WTC11 (cell line): ENCODE measurements around the gene HHEX. TPM values are rescaled to one million over a fixed set of nuclear protein-coding genes. Genes with fewer than 3 reads are reported as not detected.

Experiments used
- ATAC-seq: fragments of 200-7000 bp; cut with Tn5 transposase; 2 replicates; pipeline ENCODE4 v1.10.0; 2021; ENCODE audit warnings: mild to moderate bottlenecking, moderate library complexity
- Bru-seq: library from RNA; stranded (reverse); fragments of 400-500 nt; gene quantifications from one replicate; lab custom pipeline; 2021; lab: Mats Ljungman, UMichigan
- CTCF ChIA-PET: fragments of 300-600 bp; sonication (Branson Sonifier 250); formaldehyde crosslinking; loops from one replicate; lab custom pipeline; 2021; ENCODE audit warnings: antibody characterized with exemption; lab: Charles Lee
- POLR2A ChIA-PET: fragments of 350-600 bp; sonication (Branson Sonifier 250); formaldehyde crosslinking; loops from one replicate; lab custom pipeline; 2021; ENCODE audit warnings: antibody characterized with exemption; lab: Charles Lee
- DNase-seq: peaks from one replicate; pipeline ENCODE4 v3.0.0; 2021; ENCODE audit warnings: low spot score
- H3K27ac Mint-ChIP-seq: 2 replicates; pipeline ENCODE4 v1.8.0; 2021; ENCODE audit warnings: mixed read lengths
- H3K27me3 Mint-ChIP-seq: 2 replicates; pipeline ENCODE4 v1.8.0; 2021; ENCODE audit warnings: low read depth, mild to moderate bottlenecking, moderate library complexity, mixed read lengths
- H3K36me3 Mint-ChIP-seq: 2 replicates; pipeline ENCODE4 v1.8.0; 2021; ENCODE audit warnings: mixed read lengths
- H3K4me1 Mint-ChIP-seq: 2 replicates; pipeline ENCODE4 v1.8.0; 2022; ENCODE audit warnings: mixed read lengths
- H3K4me3 Mint-ChIP-seq: 2 replicates; pipeline ENCODE4 v1.8.0; 2021; ENCODE audit warnings: mild to moderate bottlenecking, moderate library complexity, mixed read lengths
- H3K9me3 Mint-ChIP-seq: 2 replicates; pipeline ENCODE4 v1.8.0; 2021; ENCODE audit warnings: mixed read lengths
- CBFB ChIP-seq: sonication (generic); formaldehyde crosslinking; IDR thresholded peaks from 2 replicates; pipeline ENCODE4 v1.8.1; 2022; ENCODE audit warnings: mild to moderate bottlenecking, low read depth, missing genetic modification reagents
- CREB1 ChIP-seq: sonication (generic); formaldehyde crosslinking; IDR thresholded peaks from 2 replicates; pipeline ENCODE4 v1.8.0; 2023; ENCODE audit warnings: mild to moderate bottlenecking, missing genetic modification reagents
- CREM ChIP-seq: sonication (generic); formaldehyde crosslinking; IDR thresholded peaks from 2 replicates; pipeline ENCODE4 v1.8.1; 2022; ENCODE audit warnings: mild to moderate bottlenecking, missing genetic modification reagents, moderate library complexity
- EMX1 ChIP-seq: fragments of 250-450 bp; sonication (Bioruptor Pico); IDR thresholded peaks from 2 replicates; pipeline ENCODE4 v1.8.0; 2021; ENCODE audit warnings: mild to moderate bottlenecking
- FOXK1 ChIP-seq: sonication (generic); formaldehyde crosslinking; IDR thresholded peaks from 2 replicates; pipeline ENCODE4 v1.8.0; 2022; ENCODE audit warnings: mild to moderate bottlenecking, moderate library complexity, missing genetic modification reagents
- GABPB1 ChIP-seq: sonication (generic); formaldehyde crosslinking; IDR thresholded peaks from 2 replicates; pipeline ENCODE4 v1.8.1; 2023; ENCODE audit warnings: mild to moderate bottlenecking, missing genetic modification reagents
- GRHL2 ChIP-seq: fragments of 250-450 bp; sonication (Bioruptor Pico); IDR thresholded peaks from 2 replicates; pipeline ENCODE4 v1.8.0; 2022; ENCODE audit warnings: mild to moderate bottlenecking, moderate library complexity; ENCODE audit not compliant: insufficient replicate concordance, severe bottlenecking
- IRF2 ChIP-seq: sonication (generic); formaldehyde crosslinking; IDR thresholded peaks from 2 replicates; pipeline ENCODE4 v1.8.0; 2022; ENCODE audit warnings: low read depth, missing genetic modification reagents, borderline replicate concordance
- JAZF1 ChIP-seq: fragments of 250-450 bp; sonication (Bioruptor Pico); IDR thresholded peaks from 2 replicates; pipeline ENCODE4 v1.9.0; 2021; ENCODE audit warnings: moderate library complexity, mild to moderate bottlenecking, inconsistent platforms
- NFE2L1 ChIP-seq: sonication (generic); formaldehyde crosslinking; IDR thresholded peaks from 2 replicates; pipeline ENCODE4 v1.8.1; 2023; ENCODE audit warnings: missing genetic modification reagents
- NR1H2 ChIP-seq: sonication (generic); formaldehyde crosslinking; IDR thresholded peaks from 2 replicates; pipeline ENCODE4 v1.9.0; 2021; ENCODE audit warnings: mild to moderate bottlenecking, moderate library complexity, missing genetic modification reagents
- NR2C2 ChIP-seq: sonication (generic); formaldehyde crosslinking; IDR thresholded peaks from 2 replicates; pipeline ENCODE4 v1.8.0; 2022; ENCODE audit warnings: mild to moderate bottlenecking, missing genetic modification reagents
- NR3C1 ChIP-seq: sonication (generic); formaldehyde crosslinking; conservative IDR thresholded peaks from 2 replicates; pipeline ENCODE4 v1.8.1; 2023; ENCODE audit warnings: low read depth, mild to moderate bottlenecking, missing genetic modification reagents
- PRRX2 ChIP-seq: fragments of 250-450 bp; sonication (Bioruptor Pico); IDR thresholded peaks from 2 replicates; pipeline ENCODE4 v1.8.0; 2021; ENCODE audit warnings: mild to moderate bottlenecking
- SMAD4 ChIP-seq: sonication (generic); formaldehyde crosslinking; IDR thresholded peaks from 2 replicates; pipeline ENCODE4 v1.8.0; 2022; ENCODE audit warnings: mild to moderate bottlenecking, missing genetic modification reagents
- SP1 ChIP-seq: sonication (generic); formaldehyde crosslinking; conservative IDR thresholded peaks from 2 replicates; pipeline ENCODE4 v1.8.1; 2022; ENCODE audit warnings: missing genetic modification reagents
- TP53 ChIP-seq: sonication (generic); formaldehyde crosslinking; IDR thresholded peaks from 2 replicates; pipeline ENCODE4 v1.8.1; 2023; ENCODE audit warnings: mild to moderate bottlenecking, missing genetic modification reagents
- ZBTB21 ChIP-seq: sonication (generic); formaldehyde crosslinking; IDR thresholded peaks from 2 replicates; pipeline ENCODE4 v1.8.1; 2023; ENCODE audit warnings: mild to moderate bottlenecking, missing genetic modification reagents, borderline replicate concordance
- ZNF121 ChIP-seq: sonication (generic); formaldehyde crosslinking; IDR thresholded peaks from 2 replicates; pipeline ENCODE4 v1.8.0; 2023; ENCODE audit warnings: missing genetic modification reagents
- ZNF232 ChIP-seq: sonication (generic); formaldehyde crosslinking; IDR thresholded peaks from 2 replicates; pipeline ENCODE4 v1.8.0; 2022; ENCODE audit warnings: mild to moderate bottlenecking, missing genetic modification reagents
- long read RNA-seq, 3 experiments: library from RNA in 1 of 3; library from capped mRNA in 1 of 3; library from polyadenylated mRNA in 1 of 3; unstranded in 2 of 3; stranded (forward) in 1 of 3; transcript quantifications; one replicate each; pipeline ENCODE4 v2.0.0, GENCODE V29; 2021
- total RNA-seq: library from RNA; stranded (reverse); gene quantifications from 3 replicates; pipeline ENCODE4 v1.2.3, GENCODE V29; 2021
- TF ChIP-seq, protein P1 (sequence below): sonication (generic); formaldehyde crosslinking; IDR thresholded peaks from 2 replicates; pipeline ENCODE4 v1.8.1; 2022; ENCODE audit warnings: mild to moderate bottlenecking, missing genetic modification reagents, moderate library complexity, borderline replicate concordance
- TF ChIP-seq, protein P2 (sequence below): sonication (generic); formaldehyde crosslinking; IDR thresholded peaks from 2 replicates; pipeline ENCODE4 v1.8.0; 2023; ENCODE audit warnings: missing genetic modification reagents
- TF ChIP-seq, protein P3 (sequence below): sonication (generic); formaldehyde crosslinking; IDR thresholded peaks from 2 replicates; pipeline ENCODE4 v1.8.0; 2022; ENCODE audit warnings: missing genetic modification reagents

The HHEX gene
- 4.5 to 4.8 TPM (median 4.8 TPM) in 3 replicates for total RNA-seq
- Bru-seq, nascent RNA = percentile 77 among the genes with signal in this experiment
- long read RNA-seq, experiment 1, transcript HHEX-201 (4 exons, 1,727 nt) = major isoform, 16 of 19 reads
- long read RNA-seq, experiment 1, partial matches to known transcripts = 1 of 19 reads
- long read RNA-seq, experiment 1, other reads (novel, unspliced or antisense) = 1 of 19 reads
- long read RNA-seq, experiment 2, transcript HHEX-201 (4 exons, 1,727 nt) = major isoform, 5 of 8 reads
- long read RNA-seq, experiment 2, partial matches to known transcripts = 0 of 8 reads
- long read RNA-seq, experiment 2, other reads (novel, unspliced or antisense) = 2 of 8 reads
- long read RNA-seq, experiment 3 = 0 reads

DNA sequence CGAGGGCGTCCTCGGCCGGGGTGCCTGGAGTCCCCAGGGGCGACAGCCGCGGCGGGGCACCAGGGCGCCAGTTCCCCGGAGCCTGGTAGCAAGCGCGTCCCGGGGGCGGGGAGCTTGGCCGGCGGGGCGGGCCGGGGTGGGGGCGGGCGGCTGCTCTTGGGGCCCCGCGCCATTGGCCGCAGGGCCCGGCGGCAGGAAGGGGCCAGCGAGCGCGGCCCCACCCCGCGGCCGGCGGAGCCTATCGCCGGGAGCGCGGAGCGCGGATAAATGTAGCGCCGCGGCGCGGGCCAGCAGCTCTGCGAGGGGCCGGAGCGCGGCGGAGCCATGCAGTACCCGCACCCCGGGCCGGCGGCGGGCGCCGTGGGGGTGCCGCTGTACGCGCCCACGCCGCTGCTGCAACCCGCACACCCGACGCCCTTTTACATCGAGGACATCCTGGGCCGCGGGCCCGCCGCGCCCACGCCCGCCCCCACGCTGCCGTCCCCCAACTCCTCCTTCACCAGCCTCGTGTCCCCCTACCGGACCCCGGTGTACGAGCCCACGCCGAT is at the start of gene HHEX:
TSS of gene HHEX (plus strand) at position 293 of the 548 bp plus-strand sequence. CDS start at position 325, 32 bp downstream.
- Mint-ChIP-seq H3K27ac (no peak within 1 kb of the TSS; the same call in 1 of the 2 replicates), H3K9me3 (peaks cover 14% of the 10 kb centered on the region), H3K27me3 (peaks cover 91% of the 10 kb centered on the region), H3K4me1 (peaks cover 40% of the 10 kb centered on the region), H3K36me3 (peaks cover 9% of the 10 kb centered on the region; the same call in 1 of the 2 replicates), H3K4me3 (peak within 1 kb of the TSS; percentile 79)
- POLR2A ChIA-PET = no interaction called here
- ATAC-seq (peak; percentile 55), DNase-seq (peak; percentile 44)
- CTCF ChIA-PET = interaction anchor here (0.5 to 2.0 kb wide), 5 partner anchors 99 to 191 kb away, joined by 3 to 5 read pairs (median 3); no protein-coding TSS in a partner anchor
- TF ChIP-seq PRRX2 (CRISPR knock-in tag) = no peak
- no peak for TF ChIP-seq CREM (CRISPR knock-in tag)
- no peak for TF ChIP-seq GRHL2
- TF ChIP-seq ZNF121 (CRISPR knock-in tag) = no peak
- no peak for TF ChIP-seq NR1H2 (CRISPR knock-in tag)
- no peak for TF ChIP-seq NFE2L1 (CRISPR knock-in tag)
- TF ChIP-seq, protein P1, sequence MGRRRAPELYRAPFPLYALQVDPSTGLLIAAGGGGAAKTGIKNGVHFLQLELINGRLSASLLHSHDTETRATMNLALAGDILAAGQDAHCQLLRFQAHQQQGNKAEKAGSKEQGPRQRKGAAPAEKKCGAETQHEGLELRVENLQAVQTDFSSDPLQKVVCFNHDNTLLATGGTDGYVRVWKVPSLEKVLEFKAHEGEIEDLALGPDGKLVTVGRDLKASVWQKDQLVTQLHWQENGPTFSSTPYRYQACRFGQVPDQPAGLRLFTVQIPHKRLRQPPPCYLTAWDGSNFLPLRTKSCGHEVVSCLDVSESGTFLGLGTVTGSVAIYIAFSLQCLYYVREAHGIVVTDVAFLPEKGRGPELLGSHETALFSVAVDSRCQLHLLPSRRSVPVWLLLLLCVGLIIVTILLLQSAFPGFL (CRISPR knock-in tag) = no peak
- no peak for TF ChIP-seq NR3C1 (CRISPR knock-in tag)
- TF ChIP-seq SP1 (CRISPR knock-in tag) = no peak
- no peak for TF ChIP-seq CBFB (CRISPR knock-in tag)
- no peak for TF ChIP-seq TP53 (CRISPR knock-in tag)
- TF ChIP-seq, protein P2, sequence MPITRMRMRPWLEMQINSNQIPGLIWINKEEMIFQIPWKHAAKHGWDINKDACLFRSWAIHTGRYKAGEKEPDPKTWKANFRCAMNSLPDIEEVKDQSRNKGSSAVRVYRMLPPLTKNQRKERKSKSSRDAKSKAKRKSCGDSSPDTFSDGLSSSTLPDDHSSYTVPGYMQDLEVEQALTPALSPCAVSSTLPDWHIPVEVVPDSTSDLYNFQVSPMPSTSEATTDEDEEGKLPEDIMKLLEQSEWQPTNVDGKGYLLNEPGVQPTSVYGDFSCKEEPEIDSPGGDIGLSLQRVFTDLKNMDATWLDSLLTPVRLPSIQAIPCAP = no peak

DNA sequence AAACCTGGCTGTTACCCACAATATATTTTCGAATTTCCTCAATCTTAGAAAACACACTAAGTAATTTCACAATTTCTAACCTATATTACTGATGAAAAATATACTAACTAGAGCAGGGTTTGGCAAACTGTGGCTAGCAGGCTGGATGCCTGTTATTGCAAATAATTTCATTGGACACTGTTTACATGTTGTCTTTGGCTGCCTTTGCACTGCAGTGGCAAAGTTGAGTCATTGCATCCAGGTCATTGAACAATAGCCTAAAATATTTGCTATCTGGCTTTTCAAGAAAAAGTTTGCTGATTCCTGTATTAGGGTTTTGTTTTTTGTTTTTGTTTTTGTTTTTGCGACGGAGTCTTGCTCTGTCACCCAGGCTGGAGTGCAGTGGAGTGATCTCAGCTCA is 49.6 kb upstream of the HHEX start:
- Mint-ChIP-seq H3K36me3 (peaks cover 53% of the 10 kb centered on the region), H3K27me3 (no peaks in the 10 kb centered on the region), H3K27ac (no peak overlapping the region), H3K4me1 (0 out of 2 replicates have a peak, but pooled peaks cover 2% of the 10 kb centered on the region), H3K9me3 (no peaks in the 10 kb centered on the region), H3K4me3 (no peak overlapping the region)
- DNase-seq (no peak), ATAC-seq (no peak)
- CTCF ChIA-PET = no interaction called here
- POLR2A ChIA-PET = no interaction called here
- TF ChIP-seq, protein P3, sequence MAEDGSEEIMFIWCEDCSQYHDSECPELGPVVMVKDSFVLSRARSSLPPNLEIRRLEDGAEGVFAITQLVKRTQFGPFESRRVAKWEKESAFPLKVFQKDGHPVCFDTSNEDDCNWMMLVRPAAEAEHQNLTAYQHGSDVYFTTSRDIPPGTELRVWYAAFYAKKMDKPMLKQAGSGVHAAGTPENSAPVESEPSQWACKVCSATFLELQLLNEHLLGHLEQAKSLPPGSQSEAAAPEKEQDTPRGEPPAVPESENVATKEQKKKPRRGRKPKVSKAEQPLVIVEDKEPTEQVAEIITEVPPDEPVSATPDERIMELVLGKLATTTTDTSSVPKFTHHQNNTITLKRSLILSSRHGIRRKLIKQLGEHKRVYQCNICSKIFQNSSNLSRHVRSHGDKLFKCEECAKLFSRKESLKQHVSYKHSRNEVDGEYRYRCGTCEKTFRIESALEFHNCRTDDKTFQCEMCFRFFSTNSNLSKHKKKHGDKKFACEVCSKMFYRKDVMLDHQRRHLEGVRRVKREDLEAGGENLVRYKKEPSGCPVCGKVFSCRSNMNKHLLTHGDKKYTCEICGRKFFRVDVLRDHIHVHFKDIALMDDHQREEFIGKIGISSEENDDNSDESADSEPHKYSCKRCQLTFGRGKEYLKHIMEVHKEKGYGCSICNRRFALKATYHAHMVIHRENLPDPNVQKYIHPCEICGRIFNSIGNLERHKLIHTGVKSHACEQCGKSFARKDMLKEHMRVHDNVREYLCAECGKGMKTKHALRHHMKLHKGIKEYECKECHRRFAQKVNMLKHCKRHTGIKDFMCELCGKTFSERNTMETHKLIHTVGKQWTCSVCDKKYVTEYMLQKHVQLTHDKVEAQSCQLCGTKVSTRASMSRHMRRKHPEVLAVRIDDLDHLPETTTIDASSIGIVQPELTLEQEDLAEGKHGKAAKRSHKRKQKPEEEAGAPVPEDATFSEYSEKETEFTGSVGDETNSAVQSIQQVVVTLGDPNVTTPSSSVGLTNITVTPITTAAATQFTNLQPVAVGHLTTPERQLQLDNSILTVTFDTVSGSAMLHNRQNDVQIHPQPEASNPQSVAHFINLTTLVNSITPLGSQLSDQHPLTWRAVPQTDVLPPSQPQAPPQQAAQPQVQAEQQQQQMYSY (CRISPR knock-in tag) = no peak
- TF ChIP-seq SP1 (CRISPR knock-in tag) (no peak), GABPB1 (CRISPR knock-in tag) (no peak), NR1H2 (CRISPR knock-in tag) (no peak), SMAD4 (CRISPR knock-in tag) (no peak), FOXK1 (no peak), ZNF232 (CRISPR knock-in tag) (no peak), JAZF1 (CRISPR knock-in tag) (no peak), ZBTB21 (CRISPR knock-in tag) (no peak), IRF2 (CRISPR knock-in tag) (no peak), EMX1 (CRISPR knock-in tag) (no peak), NR2C2 (no peak), CREB1 (CRISPR knock-in tag) (no peak)
